NCI-H460 (cell line): ENCODE measurements around the gene AKAP13. TPM values are rescaled to one million over a fixed set of nuclear protein-coding genes. Genes with fewer than 3 reads are reported as not detected.
"Not testable (repeated sequence)": the region's sequence is repeated elsewhere in the genome, so short reads cannot be mapped to it uniquely, and the experiment has no call there.

Source experiments
- DNase-seq: peaks from one replicate; pipeline ENCODE4 v3.0.0-alpha.2; 2016; ENCODE audit warnings: low read depth; ENCODE audit errors: extremely low read depth
- total RNA-seq: library from RNA; depleted of rRNA; stranded (reverse); fragments of >200 nt; shearing (Covaris generic); gene quantifications from 2 replicates; pipeline ENCODE4 v1.2.3, GENCODE V29; 2014

The AKAP13 gene
- total RNA-seq, 1 experiment from 2014 or later = 31.4 TPM

GRCh38 chr15:85440451-85440850, 60.0 kb downstream of the AKAP13 start:
- no peak for DNase-seq

DNA sequence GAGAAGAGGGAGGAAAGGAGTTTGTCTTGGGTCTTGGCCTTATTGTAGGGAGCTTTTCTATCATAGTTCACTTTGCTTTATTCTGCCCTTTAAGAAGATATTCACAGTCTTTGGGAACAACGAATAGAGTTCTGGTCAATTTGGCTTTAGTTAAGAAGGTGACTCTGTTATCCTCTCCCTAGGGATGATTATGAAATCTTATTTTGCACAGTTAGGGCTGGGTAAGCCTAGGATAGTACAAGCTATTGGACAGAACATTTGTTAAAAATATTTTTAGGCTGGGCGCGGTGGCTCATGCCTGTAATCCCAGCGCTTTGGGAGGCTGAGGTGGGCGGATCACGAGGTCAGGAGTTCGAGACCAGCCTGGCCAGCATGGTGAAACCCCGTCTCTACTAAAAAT, 61.5 kb downstream of the AKAP13 start:
- not testable (repeated sequence) for DNase-seq

DNA sequence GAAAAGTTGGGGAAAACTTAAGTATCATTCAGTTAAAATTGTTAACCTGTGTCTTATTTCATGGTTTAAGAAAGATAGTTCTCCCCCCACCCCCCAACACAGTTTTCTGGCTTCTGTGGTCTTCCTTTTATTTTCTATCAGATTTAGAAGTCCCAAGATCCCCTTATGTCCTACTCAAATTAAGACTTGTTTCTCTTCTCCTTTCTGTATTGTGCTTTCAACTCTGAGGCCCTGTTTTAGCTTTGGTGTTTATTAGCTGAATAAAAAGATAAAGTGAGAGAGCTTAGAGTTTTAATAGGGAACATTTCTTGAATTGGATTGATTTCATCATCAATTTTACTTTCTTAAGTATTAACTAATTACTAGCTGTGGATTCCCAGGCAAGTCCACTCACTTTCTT, 62.6 kb downstream of the AKAP13 start:
- no peak for DNase-seq

GRCh38 chr15:85443593-85444087, 63.2 kb downstream of the AKAP13 start:
- DNase-seq = no peak

DNA sequence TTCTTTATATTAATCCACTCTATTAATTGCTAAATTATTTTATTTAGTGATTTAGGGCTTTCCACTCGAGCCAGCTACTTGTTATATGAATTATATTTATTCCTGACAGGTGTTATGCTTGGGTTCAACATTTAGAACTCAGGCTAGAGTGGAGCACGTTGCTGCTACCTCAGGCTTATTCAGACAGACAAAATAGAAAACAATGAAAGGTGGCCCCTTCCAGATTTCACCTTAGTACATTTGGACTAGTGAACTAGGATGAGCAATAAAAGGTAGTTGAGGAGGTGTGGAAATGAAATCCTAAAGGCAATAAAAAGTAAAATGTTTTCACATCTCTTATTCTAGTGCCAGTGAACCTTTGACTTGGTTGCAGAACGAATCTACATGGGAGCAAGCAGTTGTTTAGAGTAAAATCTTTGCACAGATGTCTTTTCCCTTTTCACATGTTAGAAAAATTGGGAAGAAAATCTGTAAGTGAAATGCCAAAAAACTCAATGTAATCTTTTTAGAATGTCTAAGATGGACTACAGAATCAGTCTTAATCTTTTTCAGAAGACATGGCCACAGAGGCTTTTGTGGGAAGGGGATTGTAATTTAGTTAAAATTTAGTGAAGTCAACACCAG, 63.8 kb downstream of the AKAP13 start:
- no peak for DNase-seq

DNA sequence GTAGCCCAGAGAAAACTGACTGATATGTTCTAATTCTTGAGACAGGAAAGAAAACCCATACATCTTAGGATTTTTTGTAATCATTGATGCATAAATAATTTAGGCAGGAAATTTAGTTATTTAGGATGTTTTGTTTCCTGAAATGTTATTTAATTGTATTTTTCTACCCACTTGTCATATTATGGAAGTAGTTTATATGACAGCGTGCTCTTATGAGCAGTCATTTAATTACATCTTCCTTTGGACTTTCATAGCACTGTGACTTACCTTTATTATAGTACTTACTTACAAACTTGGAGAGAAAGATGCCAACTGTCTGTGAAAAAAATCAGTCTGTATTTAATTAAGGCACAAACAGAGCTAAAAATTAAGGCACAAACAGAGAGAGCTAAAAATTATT, 65.0 kb downstream of the AKAP13 start:
- DNase-seq = no peak

GRCh38 chr15:85451099-85451700, 70.8 kb downstream of the AKAP13 start:
- no peak for DNase-seq

GRCh38 chr15:85452436-85452835, 72.0 kb downstream of the AKAP13 start:
- DNase-seq = no peak

DNA sequence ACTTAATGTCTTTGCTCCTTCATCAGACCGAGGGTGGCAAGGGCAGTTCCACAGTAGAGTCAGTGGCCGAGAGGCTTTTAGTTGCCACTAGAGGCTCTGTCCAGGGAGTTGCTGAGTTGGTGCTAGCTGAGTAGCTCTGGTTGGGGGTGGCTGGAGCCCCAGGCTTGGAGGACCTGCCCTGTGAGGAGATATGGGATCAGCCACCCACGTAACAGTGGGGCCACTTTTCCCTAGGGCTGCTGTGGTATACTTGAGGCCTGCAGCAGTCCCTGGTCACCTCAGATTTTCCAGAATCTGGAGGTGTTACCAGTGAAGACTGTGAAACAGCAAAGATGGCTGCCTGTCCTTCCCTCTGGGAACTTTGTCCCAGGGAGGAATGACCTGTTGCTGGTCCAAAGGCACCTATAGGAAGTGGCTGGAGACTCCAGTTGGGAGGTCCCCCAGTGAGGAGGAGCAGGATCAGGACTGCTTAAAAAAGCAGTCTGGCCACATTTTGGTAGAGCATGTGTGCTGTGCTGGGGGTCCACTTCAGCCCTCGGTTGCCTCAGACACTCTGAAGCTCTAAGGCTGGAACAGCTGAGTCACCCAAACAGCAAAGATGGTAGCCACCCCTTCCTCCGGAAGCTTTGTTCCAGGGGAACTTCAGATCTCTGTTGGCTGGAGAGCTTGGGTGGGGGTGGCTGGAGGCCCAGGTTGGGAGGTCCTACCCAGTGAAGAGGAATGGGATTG, 72.9 kb downstream of the AKAP13 start:
- no peak for DNase-seq

- DNase-seq = no peak
Measured at GRCh38 chr15:85454403-85454802, 74.0 kb downstream of the AKAP13 start.

- no peak for DNase-seq
Measured at GRCh38 chr15:85455891-85456290, 75.5 kb downstream of the AKAP13 start.

- no peak for DNase-seq
Measured at GRCh38 chr15:85456798-85457197, 76.4 kb downstream of the AKAP13 start.

DNA sequence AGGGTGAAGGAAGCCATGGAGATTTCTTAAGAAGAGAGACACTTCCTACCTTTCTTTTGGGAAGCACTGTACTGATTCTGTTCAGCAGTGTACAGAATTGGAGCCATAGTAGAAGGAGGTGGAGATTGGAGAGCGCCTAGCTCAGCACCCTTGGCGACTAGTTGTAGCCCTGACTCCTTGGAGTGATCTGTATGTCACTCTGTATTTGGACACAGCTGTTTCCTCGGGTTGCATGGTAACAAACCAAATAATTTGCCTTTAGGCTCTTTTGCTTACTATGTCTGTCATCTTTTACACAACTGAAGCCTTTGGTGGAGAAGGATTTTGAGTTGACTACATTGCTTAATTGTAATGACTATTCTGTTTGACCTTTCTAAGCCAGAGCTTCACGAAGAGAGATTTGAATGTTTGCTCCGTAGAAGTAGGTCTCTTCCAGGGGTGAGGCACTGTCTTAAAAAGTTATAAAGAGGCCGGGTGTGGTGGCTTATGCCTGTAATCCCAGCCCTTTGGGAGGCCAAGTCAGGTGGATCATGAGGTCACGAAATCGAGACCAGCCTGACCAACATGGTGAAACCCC, 77.1 kb downstream of the AKAP13 start:
- DNase-seq = no peak

- no peak for DNase-seq
Measured at GRCh38 chr15:85458764-85459163, 78.4 kb downstream of the AKAP13 start.

- DNase-seq = no peak
Measured at GRCh38 chr15:85462029-85462428, 81.6 kb downstream of the AKAP13 start.

DNA sequence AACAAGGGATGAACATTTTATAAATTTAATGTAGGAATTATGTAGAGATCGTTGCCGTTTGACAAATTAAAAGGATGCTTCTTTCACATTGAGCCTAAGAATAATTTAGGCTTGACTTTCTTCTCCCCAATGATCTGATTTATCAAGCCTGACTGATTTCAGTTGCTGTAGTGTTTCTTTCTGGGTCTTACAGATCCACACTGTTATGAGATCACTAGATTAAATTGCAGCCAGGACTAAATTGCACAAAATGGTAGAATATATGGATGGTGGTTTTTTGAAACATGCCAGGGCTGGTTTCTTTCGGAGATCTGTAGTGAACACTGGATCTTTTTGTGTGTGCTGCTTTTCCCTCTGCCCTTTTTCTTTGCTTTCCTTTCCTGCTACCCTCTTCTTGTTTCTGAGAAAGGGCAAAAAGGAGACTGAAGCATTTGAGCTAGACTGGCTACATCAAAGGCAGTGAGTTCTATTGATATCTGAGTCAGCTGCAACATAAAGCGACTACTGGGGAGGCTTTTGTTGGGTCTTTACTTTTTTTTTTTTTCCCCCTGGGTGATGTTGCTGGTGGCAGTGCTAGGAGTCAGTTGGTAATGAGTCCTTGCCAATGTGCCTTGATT, 83.0 kb downstream of the AKAP13 start:
- DNase-seq = no peak

GRCh38 chr15:85463976-85464375, 83.6 kb downstream of the AKAP13 start:
- DNase-seq = no peak

- no peak for DNase-seq
Measured at GRCh38 chr15:85464471-85464870, 84.1 kb downstream of the AKAP13 start.

- no peak for DNase-seq
Measured at GRCh38 chr15:85470563-85471271, 90.3 kb downstream of the AKAP13 start.

GRCh38 chr15:85472349-85472748, 91.9 kb downstream of the AKAP13 start:
- DNase-seq = no peak
